GM12872 (cell line): ENCODE measurements around the gene CELF4.
A peak's percentile ranks its signal among the peaks of the same experiment; 100 is the strongest.

Experiments
- CTCF ChIP-seq: IDR thresholded peaks from 3 replicates; pipeline ENCODE4 v1.5.1; 2011; ENCODE audit warnings: low read depth, mild to moderate bottlenecking, low read length, moderate library complexity; ENCODE audit not compliant: insufficient read depth

Gene CELF4

GRCh38 chr18:37282386-37283037, 283.1 kb downstream of the CELF4 start:
- TF ChIP-seq CTCF, result peak; percentile 44; the same call in 2 of the 3 replicates

GRCh38 chr18:37280701-37281393, 284.8 kb downstream of the CELF4 start:
- no peak for TF ChIP-seq CTCF

GRCh38 chr18:37277804-37278203, 287.8 kb downstream of the CELF4 start:
- TF ChIP-seq CTCF, result no peak

GRCh38 chr18:37276111-37276890, 289.3 kb downstream of the CELF4 start:
- TF ChIP-seq CTCF, result no peak

- no peak for TF ChIP-seq CTCF
These were observed 290.3 kb downstream of the CELF4 start for GRCh38 chr18:37275237-37275741.

GRCh38 chr18:37274309-37275236, 291.0 kb downstream of the CELF4 start:
- TF ChIP-seq CTCF, result no peak
